Transverse colon (tissue), 4 donors: ENCODE results near the gene PGS1.

ENCODE experiments used
- CTCF ChIP-seq, 5 experiments: fragments of 200-600 bp in 3 of 5; fragments of 450-650 bp in 2 of 5; sonication (generic) in 3 of 5; IDR thresholded peaks; 1 replicate in 2 of 5; 2 replicates in 3 of 5; pipeline ENCODE4 v1.5.1; 2016 to 2017; ENCODE audit warnings: antibody characterized with exemption in 5 of 5, inconsistent platforms in 3 of 5, mild to moderate bottlenecking in 2 of 5, moderate library complexity in 1 of 5
- POLR2A ChIP-seq: fragments of 450-650 bp; IDR thresholded peaks from one replicate; pipeline ENCODE4 v1.6.1; 2016; ENCODE audit warnings: antibody characterized with exemption, mild to moderate bottlenecking, moderate library complexity
- POLR2AphosphoS5 ChIP-seq, 3 donors: sonication (generic); formaldehyde crosslinking; IDR thresholded peaks; one replicate each; pipeline ENCODE4 v1.6.1; 2016; ENCODE audit warnings: antibody characterized with exemption in 3 of 3

GRCh38 chr17:78458091-78458490 lies 79.6 kb downstream of the PGS1 start:
- TF ChIP-seq CTCF (IDR thresholded peaks at IDR 0.05) (no peak), POLR2A (no peak), POLR2AphosphoS5 (IDR thresholded peaks at IDR 0.05) (no peak)
